HG02852 (cell line): Measurements from ENCODE around the gene NEMP1.
"Not testable (repeated sequence)": the region's sequence is repeated elsewhere in the genome, so short reads cannot be mapped to it uniquely, and the experiment has no call there.

Experiments
- ATAC-seq: cut with Tn5 transposase; IDR thresholded peaks from one replicate; pipeline ENCODE4 v1.9.1; 2021; ENCODE audit warnings: mild to moderate bottlenecking, moderate library complexity; ENCODE audit not compliant: unreplicated experiment

NEMP1 gene

GRCh38 chr12:57031138-57031725 lies 47.4 kb downstream of the NEMP1 start:
- ATAC-seq, result no peak

- ATAC-seq, result no peak
Measured at GRCh38 chr12:57029457-57029856, 49.1 kb downstream of the NEMP1 start.

GRCh38 chr12:57027805-57028153 lies 50.8 kb downstream of the NEMP1 start:
- no peak for ATAC-seq

- no peak for ATAC-seq
Measured at GRCh38 chr12:57027011-57027804, 51.4 kb downstream of the NEMP1 start.

DNA sequence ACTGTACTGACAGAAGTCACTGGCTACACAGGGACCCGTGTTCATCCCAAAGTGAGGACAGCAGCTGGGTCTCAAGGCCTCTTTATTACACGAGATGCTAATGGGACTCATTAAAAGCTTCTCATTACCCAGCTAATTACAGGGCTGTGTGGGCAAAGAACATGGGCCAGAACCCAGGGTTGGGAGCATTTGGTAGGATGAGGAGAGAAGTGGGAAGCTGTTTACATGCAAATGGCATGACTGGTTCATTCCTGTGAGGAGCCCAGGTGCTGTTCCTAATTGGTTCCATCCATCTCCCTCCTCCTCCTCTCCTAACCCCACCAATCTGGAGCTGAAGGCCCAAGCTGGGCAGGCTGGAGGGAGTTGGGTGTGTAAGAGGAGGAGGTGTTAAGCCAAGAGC lies 53.4 kb downstream of the NEMP1 start:
- ATAC-seq, result no peak

GRCh38 chr12:57022324-57022723 lies 56.3 kb downstream of the NEMP1 start:
- not testable (repeated sequence) for ATAC-seq

DNA sequence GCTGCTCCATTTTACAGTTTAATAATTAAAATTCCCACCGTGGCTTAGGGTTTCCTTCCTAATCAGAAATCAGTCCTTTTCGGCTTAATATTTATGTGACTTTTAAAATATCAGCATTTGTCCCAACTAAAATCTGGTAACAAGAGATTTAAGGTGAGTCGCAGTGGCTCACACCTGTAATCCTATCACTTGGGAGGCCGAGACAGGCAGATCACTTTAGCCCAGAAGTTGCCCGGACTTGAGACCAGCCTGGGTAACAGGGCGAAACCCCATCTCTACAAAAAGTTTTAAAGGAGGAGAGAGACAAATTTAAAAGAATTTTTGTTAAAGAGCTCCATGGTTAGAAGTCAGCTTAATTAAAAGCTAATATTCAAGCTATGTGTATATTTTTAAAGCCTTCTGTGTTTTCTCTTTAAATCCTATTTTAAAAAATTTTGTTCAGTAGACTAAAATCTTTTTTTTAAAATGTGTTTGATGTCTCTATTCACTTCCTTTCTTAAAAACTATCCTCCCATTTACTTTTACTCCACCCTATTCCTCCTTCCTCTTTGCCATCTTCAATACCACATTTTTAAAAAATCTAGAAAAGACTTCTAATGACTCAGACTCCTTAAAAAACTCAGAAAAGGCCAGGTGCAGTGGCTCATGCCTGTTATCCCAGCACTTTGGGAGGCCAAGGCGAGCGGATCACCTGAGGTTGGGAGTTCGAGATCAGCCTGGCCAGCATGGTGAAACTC lies 58.4 kb downstream of the NEMP1 start:
- ATAC-seq, result no peak

DNA sequence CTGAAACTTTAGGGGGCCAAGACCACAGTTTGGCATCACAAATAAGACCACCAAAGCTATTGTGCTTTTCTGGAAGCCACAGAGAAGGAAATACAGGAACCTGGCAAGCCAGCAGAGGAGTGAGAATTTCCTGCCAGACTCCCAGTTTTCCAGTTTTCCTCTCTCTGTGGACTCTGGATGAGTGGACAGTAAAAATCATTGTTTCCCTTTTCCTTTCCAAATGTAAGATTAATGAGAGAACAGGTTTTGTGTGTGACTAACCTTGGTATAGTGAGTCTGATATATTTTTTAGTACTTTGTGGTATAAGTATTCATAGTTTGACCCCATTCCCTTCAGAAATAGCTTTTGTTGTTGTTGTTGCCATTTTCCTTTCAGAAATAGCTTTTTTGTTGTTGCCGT lies 59.7 kb downstream of the NEMP1 start:
- no peak for ATAC-seq

- ATAC-seq, result not testable (repeated sequence)
Measured at GRCh38 chr12:57018353-57018752, 60.2 kb downstream of the NEMP1 start.

DNA sequence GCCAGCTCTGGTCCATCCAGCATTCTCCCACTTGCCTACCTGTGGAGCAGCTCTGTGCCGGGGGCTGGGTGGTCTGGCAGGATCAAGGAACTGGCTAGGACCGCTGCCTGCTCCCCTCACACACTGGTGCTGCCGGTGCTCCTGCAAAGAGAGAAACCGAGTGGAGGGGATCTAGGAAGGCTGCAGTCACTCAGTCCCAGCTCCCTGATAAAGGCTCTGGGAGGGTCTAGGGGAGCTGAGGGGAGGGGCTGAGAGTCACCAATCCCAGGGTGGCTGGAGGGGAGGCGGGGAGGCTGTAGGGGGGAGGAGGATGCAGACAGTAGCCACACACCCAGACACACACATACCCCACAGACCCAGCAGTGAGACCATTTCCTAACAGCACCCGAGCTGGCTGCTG lies 62.2 kb downstream of the NEMP1 start, which contains the start of gene TAC3:
TSS of gene TAC3 (minus strand) at position 182 of the 400 bp plus-strand sequence. CDS start 732 bp downstream, outside the sequence.
- no peak for ATAC-seq

- peak; percentile 88 for ATAC-seq
Measured at GRCh38 chr12:57012600-57013465, 65.8 kb downstream of the NEMP1 start.

- ATAC-seq, result peak; percentile 64
Measured at GRCh38 chr12:57011438-57012424, 66.9 kb downstream of the NEMP1 start.

DNA sequence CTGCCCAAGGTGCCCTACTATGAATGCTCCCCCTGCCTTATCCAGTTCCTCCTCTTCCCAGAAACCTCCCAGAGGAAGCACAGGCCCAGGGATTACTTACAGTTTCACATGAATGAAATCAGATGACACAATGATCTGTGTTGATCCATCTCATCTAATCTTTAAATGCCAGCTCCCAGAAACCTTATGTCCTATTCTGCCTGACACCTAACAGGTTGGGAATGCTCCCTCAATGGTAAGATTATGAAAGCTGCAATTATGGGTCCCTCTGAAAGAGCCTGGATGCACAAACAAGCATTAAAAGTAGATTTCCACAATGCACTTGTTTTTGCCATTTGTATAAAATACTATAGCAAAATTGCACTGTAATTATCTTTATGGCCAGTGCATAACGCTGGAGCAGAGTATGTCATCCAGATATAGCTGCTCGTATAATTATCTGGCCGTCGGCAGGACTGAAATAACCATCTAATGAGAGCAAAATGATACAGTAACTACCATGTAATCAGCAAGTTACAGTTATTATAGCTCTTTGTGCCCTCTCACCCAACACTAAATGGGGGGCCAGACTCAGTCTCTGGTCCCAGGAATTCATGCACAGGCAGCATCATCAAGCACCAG lies 67.9 kb downstream of the NEMP1 start:
- no peak for ATAC-seq

DNA sequence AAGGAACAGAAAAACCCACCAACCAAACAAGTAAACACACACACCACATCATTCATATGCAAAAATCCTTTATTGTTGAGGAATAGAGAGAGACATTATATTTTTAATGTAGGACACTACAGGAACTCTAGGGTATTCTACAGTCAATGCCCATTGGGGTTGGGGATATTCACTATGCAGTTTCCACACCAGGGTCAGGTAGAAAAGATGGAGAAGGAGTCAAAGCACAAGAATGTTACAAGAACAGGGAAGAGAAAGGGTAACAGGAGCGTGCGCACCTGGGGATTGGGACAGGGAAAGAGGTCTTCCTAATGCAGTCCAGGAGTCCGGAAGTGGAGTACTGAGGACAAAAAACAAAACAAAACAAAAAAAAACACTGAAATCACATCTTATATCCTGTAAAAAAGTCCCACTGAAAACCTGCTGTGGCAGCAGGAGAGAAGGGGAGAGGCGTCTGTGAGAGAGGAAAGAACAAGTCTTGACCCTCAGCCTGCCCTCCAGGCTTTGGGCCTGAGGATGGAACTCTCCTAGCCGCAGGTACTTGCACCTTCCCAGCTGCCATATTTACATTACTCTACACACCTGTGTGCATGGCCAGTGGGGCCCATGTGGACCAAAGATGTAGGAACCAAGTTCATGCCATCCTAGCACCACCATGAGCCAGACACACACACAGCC lies 68.5 kb downstream of the NEMP1 start:
- ATAC-seq, result no peak

- ATAC-seq, result no peak
Measured at GRCh38 chr12:57008178-57008577, 70.4 kb downstream of the NEMP1 start.

DNA sequence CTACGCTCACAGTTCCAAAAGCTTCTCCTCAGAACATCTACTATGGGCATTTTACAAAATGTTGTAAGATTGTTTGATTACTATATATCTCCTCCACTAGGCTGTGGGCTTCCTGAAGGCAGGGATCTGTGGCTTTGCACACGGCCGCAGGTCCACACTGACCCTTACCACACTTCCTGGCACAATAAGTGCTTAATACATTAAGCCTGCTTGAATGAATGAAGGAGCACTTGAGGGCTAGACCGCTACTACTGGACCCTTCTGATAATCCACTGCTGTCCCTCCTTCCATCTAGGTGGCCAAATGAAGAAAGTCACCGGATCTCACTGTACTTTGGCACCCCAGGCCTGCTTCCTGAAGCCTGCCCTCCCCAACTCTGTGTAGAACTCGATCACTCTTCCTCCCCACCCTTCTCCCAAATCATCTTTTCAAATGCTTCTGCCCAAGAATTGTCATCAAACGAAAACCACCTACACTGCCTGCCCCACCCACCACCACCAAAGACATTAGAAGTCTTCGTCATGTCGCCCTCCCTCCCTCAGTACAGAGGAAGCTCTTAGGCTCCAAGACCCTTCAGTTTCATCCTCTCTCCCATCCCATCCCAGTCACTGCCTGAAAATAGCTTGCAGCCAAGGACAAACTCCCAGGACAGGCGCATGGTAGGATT lies 71.6 kb downstream of the NEMP1 start:
- no peak for ATAC-seq

DNA sequence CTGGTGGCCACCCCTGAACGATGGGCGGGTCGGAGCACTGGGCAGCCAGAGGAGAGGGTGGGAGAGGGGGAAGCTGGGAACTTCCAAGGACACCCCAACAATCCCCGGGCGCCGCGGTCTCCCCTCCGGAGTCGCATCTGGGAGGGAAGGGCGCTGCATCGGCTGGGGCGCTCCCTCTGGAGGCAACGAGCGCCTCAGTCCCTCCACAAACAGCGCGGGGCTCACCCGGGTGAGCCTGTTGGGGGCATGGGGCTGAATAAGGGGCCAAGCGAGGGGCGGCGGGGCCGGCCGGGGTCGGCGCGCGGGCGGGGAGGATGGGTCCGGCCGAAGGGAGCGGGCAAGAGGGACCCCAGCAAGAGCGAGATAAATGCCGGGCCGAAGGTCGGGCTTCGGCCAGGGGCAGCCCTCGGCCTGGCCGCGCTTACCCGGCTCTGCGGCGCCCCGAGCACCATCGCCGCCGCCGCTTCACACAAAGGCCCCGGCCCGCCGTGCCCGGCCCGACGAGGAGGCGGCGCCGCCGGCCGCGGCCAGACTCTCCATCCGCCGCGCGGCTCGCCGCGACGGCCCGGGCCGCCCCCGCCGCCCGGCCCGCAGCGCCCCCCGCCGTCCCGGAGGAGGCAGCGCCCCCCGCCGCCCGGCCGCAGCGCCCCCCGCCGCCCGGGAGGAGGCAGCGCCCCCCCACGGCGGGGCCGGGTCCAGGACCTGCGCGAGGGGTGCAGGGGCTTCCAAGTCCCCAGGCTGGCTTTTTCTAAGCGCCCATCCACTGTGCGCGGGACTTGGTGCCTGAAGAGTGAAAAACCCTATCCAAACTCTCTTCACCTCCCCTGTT lies 72.4 kb downstream of the NEMP1 start, which contains the start of gene ZBTB39:
TSS of gene ZBTB39 (minus strand) at position 567 of the 829 bp plus-strand sequence. CDS start 1,629 bp downstream, outside the sequence.
- peak; percentile 71 for ATAC-seq
